Measurements from ENCODE around the gene CASK. TPM values are rescaled to one million over a fixed set of nuclear protein-coding genes. Genes with fewer than 3 reads are reported as not detected.

CASK gene
- total and polyA plus RNA-seq, 7 experiments from 2014 or later = 5.6 to 72.4 (median 43.5) TPM

- peaks cover 0 to 12% (median 2%) of the 10 kb centered on the region in 11 donors for H3K9me3 Mint-ChIP-seq
- ATAC-seq (no peak), DNase-seq (no peak)
- H3K4me1 Mint-ChIP-seq = peaks cover 6 to 24% (median 10%) of the 10 kb centered on the region in 7 donors
- no peaks in the 10 kb centered on the region for H3K27me3 Mint-ChIP-seq
- Histone ChIP-seq H3K4me1 (ENCODE audit: control insufficient read depth in 2 of 2, insufficient read depth in 2 of 2, low read length in 2 of 2) (no peaks in the 10 kb centered on the region), H3K36me3 (ENCODE audit: control insufficient read depth in 2 of 3, insufficient read depth in 3 of 3, low read length in 3 of 3) (no peaks in the 10 kb centered on the region), H3K27ac (ENCODE audit: low read depth, low read length) (no peak overlapping the region), H3K9me3 (ENCODE audit: control insufficient read depth in 2 of 3, low read length in 3 of 3) (no peaks in the 10 kb centered on the region), H3K27me3 (ENCODE audit: control insufficient read depth in 2 of 2, insufficient read depth in 2 of 2, low read length in 2 of 2) (no peaks in the 10 kb centered on the region), H3K4me3 (ENCODE audit: low read length) (no peak overlapping the region)
- intact Hi-C loops (cut with micrococcal nuclease) = no loop called here
- H3K36me3 Mint-ChIP-seq = peaks cover 0 to 31% (median 17%) of the 10 kb centered on the region in 5 donors
- H3K27ac Mint-ChIP-seq = no peak overlapping the region
- CTCF ChIA-PET = no interaction called here
- H3K4me3 Mint-ChIP-seq = no peak overlapping the region
- POLR2A ChIA-PET = no interaction called here
These were observed 95.5 kb downstream of the CASK start for GRCh38 chrX:41827886-41828285.

- intact Hi-C loops (cut with micrococcal nuclease) = no loop called here
- H3K27me3 Mint-ChIP-seq = no peaks in the 10 kb centered on the region
These were observed 97.6 kb downstream of the CASK start for GRCh38 chrX:41825796-41826195.

DNA sequence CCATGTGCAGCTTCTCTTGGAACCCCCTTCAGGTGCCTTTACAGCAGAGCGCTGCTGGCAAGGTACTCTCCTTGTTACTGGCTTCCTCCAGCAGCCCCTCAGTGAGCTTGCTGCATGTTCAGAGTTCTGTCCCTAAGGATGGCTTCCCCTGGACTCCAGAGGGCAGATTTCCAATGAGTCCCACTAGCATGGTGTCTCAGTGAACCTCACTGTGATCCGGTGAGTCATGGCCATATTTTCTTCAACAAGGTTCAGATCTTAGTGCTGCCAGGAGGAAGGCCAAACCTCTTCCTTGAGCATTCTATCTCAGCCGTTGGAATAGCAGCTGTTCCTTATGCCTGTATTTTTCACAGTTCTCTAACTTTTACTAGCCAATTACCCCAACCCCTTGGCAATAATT, 98.8 kb downstream of the CASK start:
- Histone ChIP-seq H3K36me3 (ENCODE audit: control insufficient read depth in 2 of 3, insufficient read depth in 3 of 3, low read length in 3 of 3) (no peaks in the 10 kb centered on the region), H3K4me3 (ENCODE audit: low read length) (no peak overlapping the region), H3K27ac (ENCODE audit: low read depth, low read length) (no peak overlapping the region), H3K4me1 (ENCODE audit: control insufficient read depth in 2 of 2, insufficient read depth in 2 of 2, low read length in 2 of 2) (no peaks in the 10 kb centered on the region), H3K27me3 (ENCODE audit: control insufficient read depth in 2 of 2, insufficient read depth in 2 of 2, low read length in 2 of 2) (no peaks in the 10 kb centered on the region), H3K9me3 (ENCODE audit: control insufficient read depth in 2 of 3, low read length in 3 of 3) (no peaks in the 10 kb centered on the region)
- no peak for ATAC-seq
- peak overlapping the region in 2 of 9 donors; percentile 32 to 42 for H3K27ac Mint-ChIP-seq
- peaks cover 0 to 13% (median 6%) of the 10 kb centered on the region in 7 donors for H3K4me1 Mint-ChIP-seq
- CTCF ChIA-PET = no interaction called here
- DNase-seq = no peak
- H3K9me3 Mint-ChIP-seq = peaks cover 0 to 16% (median 2%) of the 10 kb centered on the region in 11 donors
- POLR2A ChIA-PET = interaction anchor here (0.9 kb wide), 1 partner anchor 43 kb away, joined by 3 read pairs; no protein-coding TSS in a partner anchor
- H3K36me3 Mint-ChIP-seq = peaks cover 0 to 30% (median 13%) of the 10 kb centered on the region in 5 donors
- no peak overlapping the region for H3K4me3 Mint-ChIP-seq
- no peaks in the 10 kb centered on the region for H3K27me3 Mint-ChIP-seq
- intact Hi-C loops (cut with micrococcal nuclease) = no loop called here

More at GRCh38 chrX:41825796-41826195, 97.6 kb downstream of the CASK start:
- Histone ChIP-seq H3K27me3 (ENCODE audit: control insufficient read depth in 2 of 2, insufficient read depth in 2 of 2, low read length in 2 of 2) (no peaks in the 10 kb centered on the region), H3K36me3 (ENCODE audit: control insufficient read depth in 2 of 3, insufficient read depth in 3 of 3, low read length in 3 of 3) (no peaks in the 10 kb centered on the region), H3K9me3 (ENCODE audit: control insufficient read depth in 2 of 3, low read length in 3 of 3) (no peaks in the 10 kb centered on the region), H3K4me1 (ENCODE audit: control insufficient read depth in 2 of 2, insufficient read depth in 2 of 2, low read length in 2 of 2) (no peaks in the 10 kb centered on the region), H3K27ac (ENCODE audit: low read depth, low read length) (no peak overlapping the region), H3K4me3 (ENCODE audit: low read length) (no peak overlapping the region)
- ChIA-PET POLR2A (no interaction called here), CTCF (no interaction called here)
- Mint-ChIP-seq H3K27ac (no peak overlapping the region), H3K4me1 (peaks cover 0 to 13% (median 6%) of the 10 kb centered on the region in 7 donors), H3K4me3 (no peak overlapping the region), H3K36me3 (peaks cover 0 to 31% (median 14%) of the 10 kb centered on the region in 5 donors), H3K9me3 (peaks cover 0 to 16% (median 2%) of the 10 kb centered on the region in 11 donors)
- DNase-seq (no peak), ATAC-seq (no peak)

DNA sequence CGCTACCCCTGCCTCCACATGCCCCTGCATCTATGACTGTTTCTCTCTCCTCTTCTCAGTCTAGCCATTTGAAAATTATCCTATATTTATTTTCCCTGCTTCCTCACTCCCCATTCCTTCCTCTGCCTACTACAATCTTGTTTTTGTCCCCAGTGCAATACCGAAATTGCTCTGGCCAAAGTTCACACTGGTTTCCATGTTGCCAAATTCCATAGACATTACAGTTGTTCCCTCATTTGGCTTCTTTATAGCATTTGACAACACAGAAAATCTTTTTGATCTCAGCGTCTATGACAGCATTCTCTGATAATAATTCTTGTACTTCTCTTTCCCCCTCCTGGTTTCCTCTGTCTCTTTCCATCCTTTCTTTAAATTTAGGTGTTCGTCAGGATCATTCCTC, 100.0 kb downstream of the CASK start:
- Mint-ChIP-seq H3K27ac (no peak overlapping the region), H3K9me3 (peaks cover 0 to 25% (median 2%) of the 10 kb centered on the region in 11 donors), H3K27me3 (no peaks in the 10 kb centered on the region), H3K4me3 (no peak overlapping the region), H3K4me1 (peaks cover 0 to 13% (median 0%) of the 10 kb centered on the region in 7 donors), H3K36me3 (peaks cover 0 to 30% (median 13%) of the 10 kb centered on the region in 5 donors)
- no peak overlapping the region for H3K27ac ChIP-seq (ENCODE audit: low read depth, low read length)
- POLR2A ChIA-PET = no interaction called here
- H3K27me3 ChIP-seq (ENCODE audit: control insufficient read depth in 2 of 2, insufficient read depth in 2 of 2, low read length in 2 of 2) = no peaks in the 10 kb centered on the region
- no peaks in the 10 kb centered on the region for H3K36me3 ChIP-seq (ENCODE audit: control insufficient read depth in 2 of 3, insufficient read depth in 3 of 3, low read length in 3 of 3)
- DNase-seq = no peak
- intact Hi-C loops (cut with micrococcal nuclease) = no loop called here
- no peak overlapping the region for H3K4me3 ChIP-seq (ENCODE audit: low read length)
- H3K9me3 ChIP-seq (ENCODE audit: control insufficient read depth in 2 of 3, low read length in 3 of 3) = no peaks in the 10 kb centered on the region
- no peaks in the 10 kb centered on the region for H3K4me1 ChIP-seq (ENCODE audit: control insufficient read depth in 2 of 2, insufficient read depth in 2 of 2, low read length in 2 of 2)
- CTCF ChIA-PET = no interaction called here
- no peak for ATAC-seq

GRCh38 chrX:41822892-41823291, 100.5 kb downstream of the CASK start:
- Mint-ChIP-seq H3K27me3 (no peaks in the 10 kb centered on the region), H3K4me1 (peaks cover 0 to 13% (median 0%) of the 10 kb centered on the region in 7 donors), H3K9me3 (peaks cover 0 to 25% (median 2%) of the 10 kb centered on the region in 11 donors), H3K27ac (no peak overlapping the region), H3K36me3 (peaks cover 0 to 30% (median 13%) of the 10 kb centered on the region in 5 donors), H3K4me3 (no peak overlapping the region)
- no peaks in the 10 kb centered on the region for H3K4me1 ChIP-seq (ENCODE audit: control insufficient read depth in 2 of 2, insufficient read depth in 2 of 2, low read length in 2 of 2)
- ChIA-PET CTCF (no interaction called here), POLR2A (no interaction called here)
- H3K4me3 ChIP-seq (ENCODE audit: low read length) = no peak overlapping the region
- no peak overlapping the region for H3K27ac ChIP-seq (ENCODE audit: low read depth, low read length)
- no peak for DNase-seq
- no peak for ATAC-seq
- no peaks in the 10 kb centered on the region for H3K27me3 ChIP-seq (ENCODE audit: control insufficient read depth in 2 of 2, insufficient read depth in 2 of 2, low read length in 2 of 2)
- no peaks in the 10 kb centered on the region for H3K9me3 ChIP-seq (ENCODE audit: control insufficient read depth in 2 of 3, low read length in 3 of 3)
- no peaks in the 10 kb centered on the region for H3K36me3 ChIP-seq (ENCODE audit: control insufficient read depth in 2 of 3, insufficient read depth in 3 of 3, low read length in 3 of 3)
- intact Hi-C loops (cut with micrococcal nuclease) = no loop called here

DNA sequence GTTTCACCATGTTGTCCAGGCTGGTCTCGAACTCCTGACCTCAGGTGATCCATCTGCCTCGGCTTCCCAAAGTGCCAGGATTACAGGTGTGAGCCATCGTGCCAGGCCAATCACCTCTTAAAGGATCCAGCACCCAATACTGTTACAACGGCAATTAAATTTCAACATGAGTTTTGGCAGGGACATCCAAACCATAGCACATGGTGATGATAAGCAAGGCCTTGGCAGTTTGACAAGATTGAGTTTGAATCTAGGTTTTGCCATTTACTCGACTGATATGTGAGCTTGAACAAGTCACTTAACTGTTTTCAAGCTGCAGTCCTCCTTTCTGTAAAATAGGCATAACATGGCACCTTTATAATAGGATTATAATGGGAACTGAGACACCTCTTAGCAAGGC, 115.3 kb downstream of the CASK start:
- ATAC-seq (no peak), DNase-seq (no peak)
- Mint-ChIP-seq H3K4me1 (peaks cover 6 to 19% (median 13%) of the 10 kb centered on the region in 7 donors), H3K27me3 (no peaks in the 10 kb centered on the region), H3K27ac (no peak overlapping the region), H3K9me3 (peaks cover 0 to 33% (median 6%) of the 10 kb centered on the region in 11 donors), H3K36me3 (peaks cover 0 to 21% (median 8%) of the 10 kb centered on the region in 5 donors), H3K4me3 (no peak overlapping the region)
- Histone ChIP-seq H3K36me3 (ENCODE audit: control insufficient read depth in 2 of 3, insufficient read depth in 3 of 3, low read length in 3 of 3) (no peaks in the 10 kb centered on the region), H3K27ac (ENCODE audit: low read depth, low read length) (no peak overlapping the region), H3K27me3 (ENCODE audit: control insufficient read depth in 2 of 2, insufficient read depth in 2 of 2, low read length in 2 of 2) (no peaks in the 10 kb centered on the region), H3K4me3 (ENCODE audit: low read length) (no peak overlapping the region), H3K4me1 (ENCODE audit: control insufficient read depth in 2 of 2, insufficient read depth in 2 of 2, low read length in 2 of 2) (no peaks in the 10 kb centered on the region), H3K9me3 (ENCODE audit: control insufficient read depth in 2 of 3, low read length in 3 of 3) (peaks cover 0 to under 1% (median 0%) of the 10 kb centered on the region in 3 experiments)
- CTCF ChIA-PET = no interaction called here
- POLR2A ChIA-PET = no interaction called here
- intact Hi-C loops (cut with micrococcal nuclease) = no loop called here

DNA sequence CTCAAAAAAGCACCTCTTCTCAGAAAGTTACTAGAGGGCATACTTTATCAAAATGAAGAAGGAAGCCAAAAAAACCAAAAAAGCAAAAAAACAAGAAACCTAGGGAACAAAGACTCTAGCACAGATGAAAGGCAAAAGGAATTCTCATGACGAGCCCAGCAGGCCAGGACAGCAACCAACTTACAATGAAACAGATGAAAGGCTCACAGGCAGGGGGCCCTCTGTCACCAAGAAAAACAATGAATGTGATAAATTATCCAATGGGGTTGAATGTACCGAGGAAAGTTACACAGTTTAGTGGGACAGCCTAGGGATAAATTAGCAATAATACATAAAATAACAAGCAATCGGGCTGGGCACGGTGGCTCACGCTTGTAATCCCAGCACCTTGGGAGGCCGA, 120.4 kb downstream of the CASK start:
- H3K36me3 Mint-ChIP-seq = peaks cover 0 to 32% (median 21%) of the 10 kb centered on the region in 5 donors
- H3K4me3 Mint-ChIP-seq = no peak overlapping the region
- CTCF ChIA-PET = no interaction called here
- peaks cover 0 to 32% (median 6%) of the 10 kb centered on the region in 11 donors for H3K9me3 Mint-ChIP-seq
- no peaks in the 10 kb centered on the region for H3K27me3 Mint-ChIP-seq
- H3K27ac Mint-ChIP-seq = peak overlapping the region in 1 of 9 donors; percentile 3
- Histone ChIP-seq H3K36me3 (ENCODE audit: control insufficient read depth in 2 of 3, insufficient read depth in 3 of 3, low read length in 3 of 3) (no peaks in the 10 kb centered on the region), H3K27ac (ENCODE audit: low read depth, low read length) (no peak overlapping the region), H3K9me3 (ENCODE audit: control insufficient read depth in 2 of 3, low read length in 3 of 3) (peaks cover 0 to 6% (median 0%) of the 10 kb centered on the region in 3 experiments), H3K27me3 (ENCODE audit: control insufficient read depth in 2 of 2, insufficient read depth in 2 of 2, low read length in 2 of 2) (no peaks in the 10 kb centered on the region), H3K4me1 (ENCODE audit: control insufficient read depth in 2 of 2, insufficient read depth in 2 of 2, low read length in 2 of 2) (peaks cover 0 to 3% of the 10 kb centered on the region in 2 donors), H3K4me3 (ENCODE audit: low read length) (no peak overlapping the region)
- DNase-seq = no peak
- ATAC-seq = no peak
- intact Hi-C loops (cut with micrococcal nuclease) = no loop called here
- POLR2A ChIA-PET = interaction anchor here (0.9 kb wide), 1 partner anchor 1153 kb away, joined by 3 read pairs; no protein-coding TSS in a partner anchor
- peaks cover 5 to 45% (median 16%) of the 10 kb centered on the region in 7 donors for H3K4me1 Mint-ChIP-seq

Measured in naive thymus-derived CD4-positive, alpha-beta T cell (primary cell).